ENCODE results near the gene NLN. TPM values are rescaled to one million over a fixed set of nuclear protein-coding genes. Genes with fewer than 3 reads are reported as not detected.

The NLN gene
- total and polyA plus RNA-seq, 9 of the 15 experiments (the other 6 are each of a cell fraction or from before 2014, with no cell fraction given): 6.9 to 45.2 (median 28.8) TPM

- FAIRE-seq: no peak
Observed at GRCh38 chr5:65707663-65708062, 14.3 kb upstream of the NLN start.

More at GRCh38 chr5:65707663-65708062, 14.3 kb upstream of the NLN start:
- Histone ChIP-seq H3K36me3 (ENCODE audit: control insufficient read depth, insufficient read depth, low read length) (peaks cover 18% of the 10 kb centered on the region; the same call in 2 of the 3 replicates), H3K9ac (ENCODE audit: insufficient read depth in 1 of 2, low read depth in 2 of 2, low read length in 2 of 2) (no peak overlapping the region), H3K9me3 (replicated peaks; ENCODE audit: control insufficient read depth, insufficient read depth, low read depth, low read length) (no peaks in the 10 kb centered on the region), H3K27me3 (ENCODE audit: control insufficient read depth in 2 of 2, insufficient read depth in 2 of 2, low read length in 2 of 2) (no peaks in the 10 kb centered on the region), H4K20me1 (replicated peaks; ENCODE audit: control insufficient read depth, insufficient read depth, low read length) (no peaks in the 10 kb centered on the region), H2AFZ (ENCODE audit: low read depth, low read length) (no peak overlapping the region), H3K9me1 (ENCODE audit: control insufficient read depth, insufficient read depth, low read length) (no peaks in the 10 kb centered on the region), H3K4me3 (no peak overlapping the region), H3K27ac (ENCODE audit: extremely low read depth, low read depth, low read length) (no peak overlapping the region), H3K4me2 (ENCODE audit: insufficient read depth, low read length) (no peak overlapping the region), H3K4me1 (replicated peaks in 1 of 2; ENCODE audit: control insufficient read depth in 2 of 2, insufficient read depth in 2 of 2, low read length in 2 of 2) (peaks cover 0 to 4% of the 10 kb centered on the region in 2 experiments; a peak in 1 of 5 replicates), H3K79me2 (ENCODE audit: control insufficient read depth, insufficient read depth, low read length) (no peaks in the 10 kb centered on the region)
- in situ Hi-C loops (cut with MboI) (no loop called here), intact Hi-C loops (cut with micrococcal nuclease) (no loop called here)
- TF ChIP-seq ZNF274 (IDR thresholded peaks at IDR 0.05; ENCODE audit: borderline replicate concordance, low read depth, low read length): no peak
- peak; percentile 84 for TF ChIP-seq MEF2D (tag; conservative IDR thresholded peaks at IDR 0.05; ENCODE audit: low read depth)
- TF ChIP-seq DLX4 (CRISPR knock-in tag; IDR thresholded peaks at IDR 0.05): no peak
- no peak for TF ChIP-seq ZBTB5 (IDR thresholded peaks at IDR 0.05)
- peak; percentile 94 for TF ChIP-seq MEIS2 (IDR thresholded peaks at IDR 0.05; ENCODE audit: partially characterized antibody)
- TF ChIP-seq HMGN3 (IDR thresholded peaks at IDR 0.05; ENCODE audit: borderline replicate concordance, extremely low read depth, insufficient read length, low read depth, low read length): no peak
- TF ChIP-seq, protein P1, sequence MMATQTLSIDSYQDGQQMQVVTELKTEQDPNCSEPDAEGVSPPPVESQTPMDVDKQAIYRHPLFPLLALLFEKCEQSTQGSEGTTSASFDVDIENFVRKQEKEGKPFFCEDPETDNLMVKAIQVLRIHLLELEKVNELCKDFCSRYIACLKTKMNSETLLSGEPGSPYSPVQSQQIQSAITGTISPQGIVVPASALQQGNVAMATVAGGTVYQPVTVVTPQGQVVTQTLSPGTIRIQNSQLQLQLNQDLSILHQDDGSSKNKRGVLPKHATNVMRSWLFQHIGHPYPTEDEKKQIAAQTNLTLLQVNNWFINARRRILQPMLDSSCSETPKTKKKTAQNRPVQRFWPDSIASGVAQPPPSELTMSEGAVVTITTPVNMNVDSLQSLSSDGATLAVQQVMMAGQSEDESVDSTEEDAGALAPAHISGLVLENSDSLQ (IDR thresholded peaks at IDR 0.05): peak; percentile 89
- no peak for TF ChIP-seq HLTF (IDR thresholded peaks at IDR 0.05)
- no peak for TF ChIP-seq DDX20 (tag; IDR thresholded peaks at IDR 0.05; ENCODE audit: low read depth)
- TF ChIP-seq ZBTB8A (IDR thresholded peaks at IDR 0.05; ENCODE audit: partially characterized antibody): no peak
- TF ChIP-seq MEF2A (IDR thresholded peaks at IDR 0.05; ENCODE audit: control insufficient read depth, low read depth, low read length): peak; percentile 93
- TF ChIP-seq YBX1 (IDR thresholded peaks at IDR 0.05): no peak
- no peak for TF ChIP-seq PBX2 (CRISPR knock-in tag; IDR thresholded peaks at IDR 0.05; ENCODE audit: low read depth)
- TF ChIP-seq PBX2 (tag; conservative IDR thresholded peaks at IDR 0.05; ENCODE audit: low read depth): peak; percentile 83
- peak; percentile 26 for TF ChIP-seq CBFA2T3 (IDR thresholded peaks at IDR 0.05)
- TF ChIP-seq ZNF57 (CRISPR knock-in tag; IDR thresholded peaks at IDR 0.05): no peak
- WGBS (ENCODE audit: insufficient coverage, low coverage, missing lambda C conversion rate): 64% methylated on average over 4 of the region's 4 CpGs
- no TSS peak for BruUV-seq (replicated peaks)
- peak; percentile 66; the same call in 2 of the 3 replicates for ATAC-seq
- POLR2A ChIA-PET: interaction anchor here (0.6 to 2.1 kb wide), 4 partner anchors 11 to 31 kb away, joined by 3 to 14 read pairs (median 4); partner anchors contain the start of genes NLN and SGTB
- CTCF ChIA-PET (ENCODE audit: low intra/inter-chr PET ratio): no interaction called here
- DNase-seq (ENCODE audit: extremely low read depth in 1 of 4, low spot score in 3 of 4): peak in 1 of 4 experiments; percentile 19
